Uterus (tissue), 2 donors: ENCODE measurements around the gene PSMG4.

ENCODE experiments used
- CTCF ChIP-seq, 4 experiments: fragments of 200-600 bp in 2 of 4; fragments of 450-650 bp in 2 of 4; sonication (generic) in 2 of 4; IDR thresholded peaks; one replicate each; pipeline ENCODE4 v1.5.1; 2016 to 2019; ENCODE audit warnings: antibody characterized with exemption in 4 of 4, mild to moderate bottlenecking in 2 of 4, moderate library complexity in 1 of 4
- POLR2A ChIP-seq, 2 donors: fragments of 450-650 bp; IDR thresholded peaks; one replicate each; pipeline ENCODE4 v1.6.1; 2016; ENCODE audit warnings: antibody characterized with exemption in 2 of 2, mild to moderate bottlenecking in 1 of 2, moderate library complexity in 1 of 2

- no peak for TF ChIP-seq CTCF (IDR thresholded peaks at IDR 0.05)
- TF ChIP-seq POLR2A (IDR thresholded peaks at IDR 0.05), result no peak
Observed at GRCh38 chr6:3304500-3305215, 45.9 kb downstream of the PSMG4 start.
